DOHH2 (cell line): ENCODE results near the gene IGDCC3.

Source experiments
- CTCF ChIP-seq: fragments of 200-600 bp; sonication (generic); IDR thresholded peaks from one replicate; pipeline ENCODE4 v1.5.1; 2014; ENCODE audit warnings: antibody characterized with exemption, mild to moderate bottlenecking, low read depth, low read length; ENCODE audit not compliant: poor library complexity, severe bottlenecking
- EZH2phosphoT487 ChIP-seq: fragments of 200-600 bp; sonication (generic); IDR thresholded peaks from 2 replicates; pipeline ENCODE4 v1.6.1; 2017; ENCODE audit warnings: borderline replicate concordance, mild to moderate bottlenecking, antibody characterized with exemption, low read length, moderate library complexity, mixed read lengths

GRCh38 chr15:65424683-65425082, 46.9 kb upstream of the IGDCC3 start:
- TF ChIP-seq CTCF: no peak
- TF ChIP-seq EZH2phosphoT487: no peak
